ENCODE measurements around the gene ID3.

DNA sequence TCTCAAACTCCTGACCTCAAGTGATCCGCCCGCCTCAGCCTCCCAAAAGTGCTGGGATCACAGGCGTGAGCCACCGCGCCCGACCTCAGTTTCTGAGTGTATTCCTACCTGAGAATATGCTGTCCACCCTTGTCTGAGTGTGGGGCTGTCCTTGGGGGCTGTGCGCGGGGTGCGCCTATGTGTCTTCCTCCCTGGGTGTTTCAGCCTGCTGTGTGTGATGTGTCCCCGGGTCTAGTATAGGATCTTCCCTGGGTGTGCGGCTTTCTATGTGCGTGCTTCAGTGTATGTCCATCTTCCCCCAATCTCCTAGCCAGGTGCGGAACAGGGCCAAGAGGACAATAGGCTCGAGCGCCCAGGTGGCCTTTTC is 8.3 kb upstream of the ID3 start:
- TF ChIP-seq, protein P1, sequence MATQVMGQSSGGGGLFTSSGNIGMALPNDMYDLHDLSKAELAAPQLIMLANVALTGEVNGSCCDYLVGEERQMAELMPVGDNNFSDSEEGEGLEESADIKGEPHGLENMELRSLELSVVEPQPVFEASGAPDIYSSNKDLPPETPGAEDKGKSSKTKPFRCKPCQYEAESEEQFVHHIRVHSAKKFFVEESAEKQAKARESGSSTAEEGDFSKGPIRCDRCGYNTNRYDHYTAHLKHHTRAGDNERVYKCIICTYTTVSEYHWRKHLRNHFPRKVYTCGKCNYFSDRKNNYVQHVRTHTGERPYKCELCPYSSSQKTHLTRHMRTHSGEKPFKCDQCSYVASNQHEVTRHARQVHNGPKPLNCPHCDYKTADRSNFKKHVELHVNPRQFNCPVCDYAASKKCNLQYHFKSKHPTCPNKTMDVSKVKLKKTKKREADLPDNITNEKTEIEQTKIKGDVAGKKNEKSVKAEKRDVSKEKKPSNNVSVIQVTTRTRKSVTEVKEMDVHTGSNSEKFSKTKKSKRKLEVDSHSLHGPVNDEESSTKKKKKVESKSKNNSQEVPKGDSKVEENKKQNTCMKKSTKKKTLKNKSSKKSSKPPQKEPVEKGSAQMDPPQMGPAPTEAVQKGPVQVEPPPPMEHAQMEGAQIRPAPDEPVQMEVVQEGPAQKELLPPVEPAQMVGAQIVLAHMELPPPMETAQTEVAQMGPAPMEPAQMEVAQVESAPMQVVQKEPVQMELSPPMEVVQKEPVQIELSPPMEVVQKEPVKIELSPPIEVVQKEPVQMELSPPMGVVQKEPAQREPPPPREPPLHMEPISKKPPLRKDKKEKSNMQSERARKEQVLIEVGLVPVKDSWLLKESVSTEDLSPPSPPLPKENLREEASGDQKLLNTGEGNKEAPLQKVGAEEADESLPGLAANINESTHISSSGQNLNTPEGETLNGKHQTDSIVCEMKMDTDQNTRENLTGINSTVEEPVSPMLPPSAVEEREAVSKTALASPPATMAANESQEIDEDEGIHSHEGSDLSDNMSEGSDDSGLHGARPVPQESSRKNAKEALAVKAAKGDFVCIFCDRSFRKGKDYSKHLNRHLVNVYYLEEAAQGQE (IDR thresholded peaks at IDR 0.05; ENCODE audit: insufficient read depth in 1 of 2, low read depth in 2 of 2, low read length in 1 of 2), result no peak
- TF ChIP-seq, protein P2, sequence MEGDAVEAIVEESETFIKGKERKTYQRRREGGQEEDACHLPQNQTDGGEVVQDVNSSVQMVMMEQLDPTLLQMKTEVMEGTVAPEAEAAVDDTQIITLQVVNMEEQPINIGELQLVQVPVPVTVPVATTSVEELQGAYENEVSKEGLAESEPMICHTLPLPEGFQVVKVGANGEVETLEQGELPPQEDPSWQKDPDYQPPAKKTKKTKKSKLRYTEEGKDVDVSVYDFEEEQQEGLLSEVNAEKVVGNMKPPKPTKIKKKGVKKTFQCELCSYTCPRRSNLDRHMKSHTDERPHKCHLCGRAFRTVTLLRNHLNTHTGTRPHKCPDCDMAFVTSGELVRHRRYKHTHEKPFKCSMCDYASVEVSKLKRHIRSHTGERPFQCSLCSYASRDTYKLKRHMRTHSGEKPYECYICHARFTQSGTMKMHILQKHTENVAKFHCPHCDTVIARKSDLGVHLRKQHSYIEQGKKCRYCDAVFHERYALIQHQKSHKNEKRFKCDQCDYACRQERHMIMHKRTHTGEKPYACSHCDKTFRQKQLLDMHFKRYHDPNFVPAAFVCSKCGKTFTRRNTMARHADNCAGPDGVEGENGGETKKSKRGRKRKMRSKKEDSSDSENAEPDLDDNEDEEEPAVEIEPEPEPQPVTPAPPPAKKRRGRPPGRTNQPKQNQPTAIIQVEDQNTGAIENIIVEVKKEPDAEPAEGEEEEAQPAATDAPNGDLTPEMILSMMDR (IDR thresholded peaks at IDR 0.05), result no peak
- TF ChIP-seq SIN3A (IDR thresholded peaks at IDR 0.05; ENCODE audit: borderline replicate concordance, insufficient read depth, low read depth, low read length), result no peak

Data from Panc1 (cell line).